Dermis blood vessel endothelial cell (primary cell): ENCODE measurements around the gene EXOC4. TPM values are rescaled to one million over a fixed set of nuclear protein-coding genes. Genes with fewer than 3 reads are reported as not detected.

Source experiments
- DNase-seq: peaks from one replicate; pipeline ENCODE4 v3.0.0; 2010
- total RNA-seq: library from RNA; depleted of rRNA; stranded (reverse); fragments of >200 nt; gene quantifications from 2 replicates; pipeline ENCODE4 v1.2.3, GENCODE V29; 2014

EXOC4 gene
- total RNA-seq, 1 donor from 2014 or later = 112 TPM

- no peak for DNase-seq
Observed at GRCh38 chr7:133807624-133808492, 555.0 kb downstream of the EXOC4 start.

- no peak for DNase-seq
Observed at GRCh38 chr7:133808493-133808866, 555.6 kb downstream of the EXOC4 start.

GRCh38 chr7:133812877-133813276, 560.0 kb downstream of the EXOC4 start:
- DNase-seq = no peak

- DNase-seq = no peak
Observed at GRCh38 chr7:133815611-133816210, 562.8 kb downstream of the EXOC4 start.

- no peak for DNase-seq
Observed at GRCh38 chr7:133819695-133820094, 566.8 kb downstream of the EXOC4 start.

GRCh38 chr7:133820584-133820983, 567.7 kb downstream of the EXOC4 start:
- peak; percentile 11 for DNase-seq

GRCh38 chr7:133821171-133821570, 568.3 kb downstream of the EXOC4 start:
- no peak for DNase-seq

GRCh38 chr7:133822001-133822641, 569.2 kb downstream of the EXOC4 start:
- no peak for DNase-seq

- DNase-seq = no peak
Observed at GRCh38 chr7:133822868-133823552, 570.1 kb downstream of the EXOC4 start.

- no peak for DNase-seq
Observed at GRCh38 chr7:133824132-133824531, 571.3 kb downstream of the EXOC4 start.

- no peak for DNase-seq
Observed at GRCh38 chr7:133827707-133828623, 575.1 kb downstream of the EXOC4 start.

- no peak for DNase-seq
Observed at GRCh38 chr7:133828906-133829305, 576.0 kb downstream of the EXOC4 start.

GRCh38 chr7:133829336-133829897, 576.5 kb downstream of the EXOC4 start:
- no peak for DNase-seq

GRCh38 chr7:133830081-133830480, 577.2 kb downstream of the EXOC4 start:
- no peak for DNase-seq

- DNase-seq = no peak
Observed at GRCh38 chr7:133836666-133837065, 583.8 kb downstream of the EXOC4 start.

GRCh38 chr7:133837224-133837623, 584.3 kb downstream of the EXOC4 start:
- no peak for DNase-seq

- DNase-seq = no peak
Observed at GRCh38 chr7:133839121-133839520, 586.2 kb downstream of the EXOC4 start.

GRCh38 chr7:133843341-133843740, 590.5 kb downstream of the EXOC4 start:
- DNase-seq = peak; percentile 46

- no peak for DNase-seq
Observed at GRCh38 chr7:133845005-133845404, 592.1 kb downstream of the EXOC4 start.

GRCh38 chr7:133846203-133846945, 593.5 kb downstream of the EXOC4 start:
- DNase-seq = no peak
